Smooth muscle cell (in vitro differentiated cells): Measurements from ENCODE around the gene TMEM273. TPM values are rescaled to one million over a fixed set of nuclear protein-coding genes. Genes with fewer than 3 reads are reported as not detected.

Source experiments
- DNase-seq: peaks from one replicate; lab custom pipeline; 2025; ENCODE audit not compliant: unreplicated experiment; lab: John Stamatoyannopoulos, UW
- H2AFZ ChIP-seq: fragments of 200-600 bp; sonication (generic); 2 replicates; pipeline ENCODE4 v1.6.0; 2016; ENCODE audit warnings: antibody characterized with exemption, low read depth, mild to moderate bottlenecking
- H3F3A ChIP-seq: fragments of 200-600 bp; sonication (generic); 2 replicates; pipeline ENCODE4 v1.6.0; 2017; ENCODE audit warnings: antibody characterized with exemption, low read depth
- H3K27ac ChIP-seq: fragments of 200-600 bp; sonication (generic); 2 replicates; pipeline ENCODE4 v1.5.1; 2016; ENCODE audit warnings: low read depth, mild to moderate bottlenecking
- H3K27me3 ChIP-seq: fragments of 200-600 bp; sonication (generic); 2 replicates; pipeline ENCODE4 v1.6.1; 2016; ENCODE audit warnings: low read depth, mild to moderate bottlenecking
- H3K36me3 ChIP-seq: fragments of 200-600 bp; sonication (generic); 2 replicates; pipeline ENCODE4 v1.5.1; 2016; ENCODE audit warnings: low read depth
- H3K4me1 ChIP-seq: fragments of 200-600 bp; sonication (generic); 2 replicates; pipeline ENCODE4 v1.5.1; 2016; ENCODE audit warnings: low read depth
- H3K4me2 ChIP-seq: fragments of 200-600 bp; sonication (generic); 2 replicates; pipeline ENCODE4 v1.6.0; 2016; ENCODE audit warnings: mild to moderate bottlenecking
- H3K4me3 ChIP-seq: fragments of 200-600 bp; sonication (generic); 2 replicates; pipeline ENCODE4 v1.5.1; 2016; ENCODE audit warnings: mild to moderate bottlenecking
- H3K79me2 ChIP-seq: fragments of 200-600 bp; sonication (generic); 2 replicates; pipeline ENCODE4 v1.6.0; 2016; ENCODE audit warnings: low read depth, mild to moderate bottlenecking
- H3K9ac ChIP-seq: fragments of 200-600 bp; sonication (generic); 2 replicates; pipeline ENCODE4 v1.6.0; 2016; ENCODE audit warnings: low read depth
- H3K9me3 ChIP-seq: fragments of 200-600 bp; sonication (generic); replicated peaks from 2 replicates; pipeline ENCODE4 v1.5.1; 2016; ENCODE audit warnings: low read depth
- H4K20me1 ChIP-seq: fragments of 200-600 bp; sonication (generic); 2 replicates; pipeline ENCODE4 v1.6.0; 2016; ENCODE audit warnings: low read depth
- WGBS: methylation state at CpG from one replicate; pipeline ENCODE4 v1.1.7; 2016; ENCODE audit warnings: low lambda C conversion rate; 5-methylcytosine and 5-hydroxymethylcytosine counted together
- polyA plus RNA-seq: library from polyadenylated mRNA; unstranded; fragments of >200 nt; fragmentation: Nextera tagmentation; extraction: Ambion mirVana; gene quantifications from 2 replicates; pipeline ENCODE4 v1.2.1, GENCODE V29; 2016
- total RNA-seq: library from RNA; depleted of rRNA; stranded (reverse); fragments of >200 nt; gene quantifications from 2 replicates; pipeline ENCODE4 v1.2.3, GENCODE V29; 2014
- TF ChIP-seq, protein P1 (sequence below): fragments of 200-600 bp; sonication (generic); IDR thresholded peaks from 2 replicates; pipeline ENCODE4 v1.5.1; 2017; ENCODE audit warnings: borderline replicate concordance, mild to moderate bottlenecking, antibody characterized with exemption; ENCODE audit not compliant: insufficient read depth, poor library complexity, severe bottlenecking

The TMEM273 gene
- total and polyA plus RNA-seq, 2 experiments from 2014 or later = 0.09 TPM; not detected in 1

DNA sequence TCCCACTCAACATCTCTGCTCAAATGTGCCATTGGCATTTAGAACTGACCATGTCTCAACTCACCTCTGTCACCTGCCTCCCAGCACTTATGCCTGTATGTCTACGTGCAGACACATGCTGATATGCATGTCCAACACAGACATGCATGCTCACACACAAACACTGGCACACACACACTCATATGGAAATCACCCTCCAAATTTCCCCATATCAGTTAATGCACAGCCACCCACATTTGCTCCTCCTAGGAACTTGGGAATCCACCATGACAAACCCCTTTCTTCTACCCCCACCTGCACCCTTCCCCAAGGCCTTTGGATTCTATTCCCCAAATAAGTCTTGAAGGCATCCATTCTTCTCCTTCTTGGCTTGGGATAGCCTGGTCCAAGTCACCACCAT is 58.8 kb downstream of the TMEM273 start:
- no peak for DNase-seq
- 83% methylated on average over 1 of the region's 1 CpG for whole genome bisulfite sequencing

DNA sequence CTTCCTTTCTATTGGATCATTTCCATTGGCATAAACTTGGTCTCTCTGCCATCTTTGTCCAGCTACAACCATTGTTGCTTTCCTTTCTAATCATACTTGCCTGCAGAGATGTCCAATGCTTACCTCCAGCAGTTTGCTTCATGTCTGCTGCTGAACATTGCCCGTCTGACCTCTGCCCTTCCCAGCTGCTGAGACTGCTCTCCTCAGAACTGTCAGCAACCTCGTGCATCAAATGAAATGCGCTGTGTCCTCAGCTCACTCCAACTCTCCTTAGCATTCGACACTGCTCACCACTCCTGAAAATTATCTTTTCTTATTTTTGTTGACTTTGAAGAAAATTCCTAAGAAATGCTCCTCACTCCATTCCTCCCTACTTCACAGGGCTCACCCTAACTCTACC is 59.3 kb downstream of the TMEM273 start:
- Histone ChIP-seq H3K9me3 (no peaks in the 10 kb centered on the region), H3K9ac (no peak overlapping the region), H3K4me3 (no peak overlapping the region), H3F3A (no peaks in the 10 kb centered on the region), H3K27ac (no peak overlapping the region), H3K36me3 (no peaks in the 10 kb centered on the region), H3K79me2 (no peaks in the 10 kb centered on the region), H3K27me3 (no peaks in the 10 kb centered on the region), H4K20me1 (no peaks in the 10 kb centered on the region), H2AFZ (no peak overlapping the region), H3K4me1 (no peaks in the 10 kb centered on the region), H3K4me2 (no peak overlapping the region)
- 84% methylated on average over 4 of the region's 4 CpGs for WGBS
- TF ChIP-seq, protein P1, sequence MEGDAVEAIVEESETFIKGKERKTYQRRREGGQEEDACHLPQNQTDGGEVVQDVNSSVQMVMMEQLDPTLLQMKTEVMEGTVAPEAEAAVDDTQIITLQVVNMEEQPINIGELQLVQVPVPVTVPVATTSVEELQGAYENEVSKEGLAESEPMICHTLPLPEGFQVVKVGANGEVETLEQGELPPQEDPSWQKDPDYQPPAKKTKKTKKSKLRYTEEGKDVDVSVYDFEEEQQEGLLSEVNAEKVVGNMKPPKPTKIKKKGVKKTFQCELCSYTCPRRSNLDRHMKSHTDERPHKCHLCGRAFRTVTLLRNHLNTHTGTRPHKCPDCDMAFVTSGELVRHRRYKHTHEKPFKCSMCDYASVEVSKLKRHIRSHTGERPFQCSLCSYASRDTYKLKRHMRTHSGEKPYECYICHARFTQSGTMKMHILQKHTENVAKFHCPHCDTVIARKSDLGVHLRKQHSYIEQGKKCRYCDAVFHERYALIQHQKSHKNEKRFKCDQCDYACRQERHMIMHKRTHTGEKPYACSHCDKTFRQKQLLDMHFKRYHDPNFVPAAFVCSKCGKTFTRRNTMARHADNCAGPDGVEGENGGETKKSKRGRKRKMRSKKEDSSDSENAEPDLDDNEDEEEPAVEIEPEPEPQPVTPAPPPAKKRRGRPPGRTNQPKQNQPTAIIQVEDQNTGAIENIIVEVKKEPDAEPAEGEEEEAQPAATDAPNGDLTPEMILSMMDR = no peak
- DNase-seq = no peak

More for the DNA sequence above, 58.8 kb downstream of the TMEM273 start:
- H3K9me3 ChIP-seq = no peaks in the 10 kb centered on the region
- H3K27me3 ChIP-seq = no peaks in the 10 kb centered on the region
- no peaks in the 10 kb centered on the region for H3K79me2 ChIP-seq
- no peaks in the 10 kb centered on the region for H3K36me3 ChIP-seq
- H4K20me1 ChIP-seq = no peaks in the 10 kb centered on the region
- H2AFZ ChIP-seq = no peak overlapping the region
- H3K4me1 ChIP-seq = no peaks in the 10 kb centered on the region
- TF ChIP-seq, protein P1 = no peak
- H3F3A ChIP-seq = no peaks in the 10 kb centered on the region
- no peak overlapping the region for H3K4me2 ChIP-seq
- no peak overlapping the region for H3K4me3 ChIP-seq
- H3K9ac ChIP-seq = no peak overlapping the region
- no peak overlapping the region for H3K27ac ChIP-seq

DNA sequence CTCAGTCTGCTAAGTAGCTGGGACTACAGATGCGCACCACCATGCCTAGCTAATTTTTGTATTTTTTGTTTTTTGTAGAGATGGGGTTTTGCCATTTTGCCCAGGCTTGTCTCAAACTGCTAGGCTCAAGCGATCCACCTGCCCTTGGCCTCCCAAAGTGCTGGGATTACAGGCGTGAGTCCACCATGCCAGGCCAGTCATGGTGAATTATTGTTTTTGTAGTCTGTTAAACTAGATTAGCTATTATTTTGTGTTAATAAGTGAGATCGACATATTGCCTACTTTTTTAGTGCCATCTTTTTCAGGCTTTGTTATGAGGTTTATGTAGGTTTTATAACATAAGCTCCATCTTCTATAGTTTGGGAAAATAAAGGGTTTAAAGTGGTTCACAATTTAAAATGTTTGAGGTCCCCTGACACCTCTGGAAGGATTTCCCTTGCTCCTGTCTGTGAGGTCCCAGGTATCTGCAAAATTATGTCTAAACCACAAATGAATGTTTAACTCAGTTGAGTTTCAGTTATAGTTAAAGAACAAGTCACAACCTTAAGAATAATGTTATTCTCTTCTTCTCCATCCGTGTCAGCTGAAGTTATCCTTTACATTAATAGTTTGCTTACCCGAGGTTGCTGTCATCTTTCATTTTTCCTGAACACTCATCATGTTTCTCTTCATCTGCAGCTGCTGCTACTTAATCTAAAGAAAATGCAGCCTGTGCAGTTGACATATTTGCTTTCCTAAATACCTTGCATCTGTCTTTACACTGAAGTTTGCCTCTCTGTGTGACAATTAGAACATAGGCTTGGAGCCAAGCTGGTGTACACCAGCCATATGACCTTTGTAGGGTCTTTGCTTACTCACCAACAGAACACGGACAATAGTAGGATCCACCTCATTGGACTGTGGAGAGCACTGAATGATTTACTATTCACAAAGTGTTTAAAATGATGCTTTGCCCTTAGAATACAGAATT is 63.9 kb downstream of the TMEM273 start:
- 86% methylated on average over 7 of the region's 7 CpGs for WGBS
- Histone ChIP-seq H2AFZ (no peak overlapping the region), H4K20me1 (no peaks in the 10 kb centered on the region), H3K79me2 (no peaks in the 10 kb centered on the region), H3K4me3 (no peak overlapping the region), H3K27ac (no peak overlapping the region), H3K9me3 (no peaks in the 10 kb centered on the region), H3K4me1 (no peaks in the 10 kb centered on the region), H3K4me2 (no peak overlapping the region), H3K36me3 (no peaks in the 10 kb centered on the region), H3F3A (no peaks in the 10 kb centered on the region), H3K9ac (no peak overlapping the region), H3K27me3 (no peaks in the 10 kb centered on the region)
- TF ChIP-seq, protein P1 = no peak
- DNase-seq = no peak
